G401 (cell line): ENCODE results near the gene SKAP2. TPM values are rescaled to one million over a fixed set of nuclear protein-coding genes. Genes with fewer than 3 reads are reported as not detected.
A peak's percentile ranks its signal among the peaks of the same experiment; 100 is the strongest.

Source experiments
- DNase-seq: peaks from one replicate; pipeline ENCODE4 v3.0.0-alpha.2; 2015; ENCODE audit warnings: low spot score
- in situ Hi-C: cut with HindIII; loops from 2 replicates; pipeline ENCODE4 v1.10.0; 2016; ENCODE audit warnings: low sequenced_read_pairs, mixed read lengths
- total RNA-seq: library from RNA; depleted of rRNA; stranded (reverse); fragments of >200 nt; shearing (Covaris generic); gene quantifications from 2 replicates; pipeline ENCODE4 v1.2.3, GENCODE V29; 2014

SKAP2 gene
- total RNA-seq, 1 experiment from 2014 or later = 16.2 TPM

- no peak for DNase-seq
- in situ Hi-C loops = no loop called here
These were observed 181.1 kb downstream of the SKAP2 start for GRCh38 chr7:26683277-26683676.

DNA sequence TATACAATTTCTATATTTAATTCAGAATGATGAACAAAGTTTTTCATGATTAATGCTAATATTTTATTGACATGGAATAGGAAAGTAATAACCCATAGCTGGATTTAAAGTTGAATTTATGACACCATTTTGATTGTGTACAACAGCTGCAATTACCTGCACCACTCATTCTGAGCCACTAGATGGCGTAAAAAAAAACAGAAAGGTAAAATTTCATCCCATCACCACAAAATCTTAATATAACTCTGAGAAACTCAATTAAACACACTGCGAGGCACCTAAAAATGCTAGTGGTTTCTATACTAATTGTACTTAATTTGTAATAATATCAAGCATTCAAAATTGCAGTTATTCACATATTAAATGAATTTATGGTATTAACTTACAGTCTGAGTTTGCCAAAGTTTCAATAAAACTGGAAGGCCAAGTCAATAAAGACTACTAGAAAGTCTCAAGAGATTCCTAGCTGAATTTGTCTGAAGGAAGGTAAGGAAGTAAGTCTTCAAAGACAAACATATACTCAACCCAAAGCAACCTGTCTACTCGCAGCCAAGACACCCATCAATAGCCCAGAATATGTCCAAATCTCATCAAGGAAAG is 182.5 kb downstream of the SKAP2 start:
- in situ Hi-C loops = no loop called here
- no peak for DNase-seq

DNA sequence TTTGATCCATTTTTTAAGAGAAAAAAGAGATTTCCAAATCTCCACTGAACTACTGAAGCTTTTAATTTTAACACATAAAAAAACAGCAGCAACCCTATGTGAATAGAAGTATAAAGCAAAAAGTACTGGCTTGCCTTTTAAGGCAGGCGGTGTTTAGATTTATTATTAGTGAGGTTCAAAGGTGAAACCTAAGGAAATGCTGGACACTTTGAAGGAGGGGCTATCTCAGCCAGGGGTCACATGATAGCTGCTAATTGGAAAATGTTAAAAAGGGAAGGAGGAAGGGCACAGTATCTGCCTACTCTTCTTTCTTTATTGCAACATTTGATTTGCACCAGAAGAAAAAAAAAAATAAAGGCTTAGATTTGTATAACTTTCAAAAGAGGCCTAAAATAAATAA is 183.8 kb downstream of the SKAP2 start:
- in situ Hi-C loops = no loop called here
- DNase-seq = no peak

GRCh38 chr7:26675143-26675887 is 189.1 kb downstream of the SKAP2 start:
- no peak for DNase-seq
- in situ Hi-C loops = no loop called here

- DNase-seq = no peak
- in situ Hi-C loops = no loop called here
These were observed 190.5 kb downstream of the SKAP2 start for GRCh38 chr7:26673858-26674257.

DNA sequence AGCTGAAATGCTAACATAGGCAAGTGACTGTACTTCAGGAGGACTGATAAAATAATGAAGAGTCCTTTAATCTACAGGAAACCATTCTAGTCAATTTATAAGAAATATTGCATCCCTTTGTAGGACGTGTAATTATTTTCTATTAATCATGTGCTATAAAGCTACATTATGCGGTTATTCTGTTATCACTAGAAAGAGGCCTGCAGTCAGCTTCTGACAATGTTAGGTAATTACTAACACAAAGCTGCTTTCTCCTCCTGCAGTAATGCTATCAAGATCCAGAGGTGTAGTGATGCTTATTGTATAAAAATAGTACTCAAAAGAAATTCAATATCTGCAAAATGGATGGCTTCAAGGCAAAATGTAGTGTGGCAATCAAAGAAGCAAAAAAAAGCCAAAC is 191.1 kb downstream of the SKAP2 start:
- in situ Hi-C loops = no loop called here

DNA sequence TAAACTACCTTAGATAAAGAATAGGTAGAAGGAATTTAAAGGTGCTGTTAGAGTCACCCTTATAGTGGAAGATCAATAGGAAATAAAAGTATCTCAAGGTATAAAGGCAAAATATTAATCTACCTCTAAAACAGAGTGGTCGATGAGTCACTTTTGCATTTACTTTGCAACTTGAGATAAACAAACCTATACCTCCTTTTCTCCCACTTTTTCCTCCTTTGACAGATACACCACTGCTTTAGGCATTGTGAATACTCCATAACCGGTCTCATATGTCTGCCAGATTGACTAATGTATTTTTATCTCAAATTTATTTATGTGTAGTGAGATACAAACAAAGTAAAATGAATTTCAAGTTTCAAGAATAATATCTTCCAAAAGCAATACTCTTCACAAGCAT is 193.5 kb downstream of the SKAP2 start:
- in situ Hi-C loops = no loop called here
- no peak for DNase-seq

More for the DNA sequence above, 191.1 kb downstream of the SKAP2 start:
- no peak for DNase-seq

DNA sequence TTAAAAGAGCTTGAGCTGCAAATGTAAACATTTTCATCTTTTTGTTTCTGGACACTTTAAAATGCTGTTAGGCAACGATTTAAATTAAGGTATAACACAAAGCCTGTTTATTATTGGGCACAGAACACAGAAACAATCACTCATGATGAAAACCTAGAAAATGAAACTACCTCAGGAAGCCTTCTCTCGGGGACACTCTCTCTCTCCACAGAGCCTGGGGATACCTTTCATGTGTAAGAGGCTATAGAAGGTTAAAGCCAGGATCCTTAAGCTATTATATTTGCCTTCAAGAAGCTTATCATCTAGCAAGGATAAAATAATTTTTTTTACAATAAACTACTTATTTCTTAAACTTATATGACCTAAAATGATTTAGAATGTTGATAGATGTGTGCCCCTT is 194.1 kb downstream of the SKAP2 start:
- in situ Hi-C loops = no loop called here
- no peak for DNase-seq

GRCh38 chr7:26668821-26669220 is 195.6 kb downstream of the SKAP2 start:
- no peak for DNase-seq
- in situ Hi-C loops = no loop called here

DNA sequence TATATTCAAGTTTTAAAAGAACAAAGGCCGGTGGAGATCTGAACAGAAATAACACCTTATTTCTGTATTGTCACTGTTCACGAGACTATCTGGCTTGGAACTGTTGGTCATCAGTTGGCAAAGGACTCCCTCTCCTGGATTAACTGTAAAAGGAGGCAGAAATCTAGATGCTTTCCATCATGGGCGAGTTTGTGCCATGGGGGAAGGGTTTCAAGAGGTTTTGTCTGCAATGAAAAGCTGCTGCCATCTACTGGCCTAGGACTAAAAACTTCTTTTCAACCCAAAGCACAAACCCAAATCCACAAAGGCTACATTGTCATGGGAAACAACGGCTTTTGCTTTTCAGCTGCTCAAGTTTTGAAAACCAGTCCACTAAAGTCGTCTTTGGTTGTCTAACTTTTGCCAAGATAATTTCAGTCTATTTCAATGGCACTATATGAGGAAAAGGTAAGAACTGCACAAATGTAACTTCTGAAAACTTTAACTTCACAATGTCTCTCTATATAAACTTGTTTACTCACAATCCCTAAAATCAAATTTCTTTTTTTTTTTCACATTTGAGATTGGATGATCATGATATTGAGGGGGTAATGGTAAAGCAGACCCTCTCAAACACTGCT is 196.8 kb downstream of the SKAP2 start:
- peak; percentile 99 for DNase-seq
- in situ Hi-C loops = no loop called here

- peak; percentile 60 for DNase-seq
- in situ Hi-C loops = no loop called here
These were observed 199.5 kb downstream of the SKAP2 start for GRCh38 chr7:26664735-26665416.

- no peak for DNase-seq
- in situ Hi-C loops = no loop called here
These were observed 200.1 kb downstream of the SKAP2 start for GRCh38 chr7:26664274-26664673.

GRCh38 chr7:26663874-26664273 is 200.5 kb downstream of the SKAP2 start:
- in situ Hi-C loops = no loop called here
- no peak for DNase-seq

- in situ Hi-C loops = no loop called here
- no peak for DNase-seq
These were observed 201.7 kb downstream of the SKAP2 start for GRCh38 chr7:26662646-26663045.

DNA sequence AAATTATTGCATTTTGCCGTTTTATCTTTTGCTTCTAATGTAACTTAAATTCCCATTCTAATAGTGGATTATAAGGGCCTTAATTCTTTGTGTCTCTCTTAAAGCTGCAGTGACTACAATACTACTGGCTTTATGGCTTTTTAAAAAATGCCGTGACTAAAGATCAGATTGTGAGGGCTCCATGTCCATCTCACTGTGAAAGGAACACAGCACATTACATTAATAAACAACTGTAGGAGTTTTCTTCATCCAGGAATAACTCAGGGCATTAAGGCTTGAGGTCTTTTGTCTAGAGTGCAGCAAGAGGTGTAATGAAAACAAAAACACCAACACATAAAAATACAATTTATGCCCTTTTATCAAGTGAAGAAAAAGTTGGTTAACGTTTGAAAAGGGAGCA is 205.3 kb downstream of the SKAP2 start:
- no peak for DNase-seq
- in situ Hi-C loops = no loop called here

DNA sequence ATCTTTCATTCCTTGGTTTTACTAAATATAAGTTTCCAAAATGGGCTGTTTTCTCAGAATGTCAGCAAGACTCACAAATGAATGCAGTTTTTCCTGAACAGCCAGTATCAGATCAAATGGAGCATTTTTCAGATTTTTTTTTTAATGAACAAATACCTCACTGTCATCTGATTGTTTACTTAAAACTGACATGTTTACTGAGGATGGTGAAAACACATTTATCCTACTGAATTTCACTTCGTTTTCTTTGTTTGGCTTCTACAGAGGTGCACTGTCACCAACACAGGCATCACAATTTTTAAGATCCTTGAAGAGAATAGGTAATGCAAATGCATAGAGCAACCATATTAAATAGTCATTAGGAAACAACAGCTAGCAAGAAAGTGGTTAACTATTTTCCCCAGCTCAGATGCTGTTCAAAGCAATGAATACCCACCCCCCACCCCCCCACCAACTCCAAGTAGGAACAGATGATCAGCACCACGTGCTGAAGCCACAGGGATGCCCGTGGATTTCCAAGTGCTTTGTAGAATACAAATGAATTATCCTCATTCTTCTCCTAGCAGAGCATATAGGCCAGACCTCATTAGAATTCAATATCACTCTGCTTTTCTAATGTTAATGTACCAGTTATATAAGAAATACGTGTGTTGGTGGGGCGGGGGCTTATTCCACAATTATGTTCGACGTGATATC is 205.9 kb downstream of the SKAP2 start:
- peak; percentile 83 for DNase-seq
- in situ Hi-C loops = no loop called here

- in situ Hi-C loops = no loop called here
- DNase-seq = peak; percentile 96
These were observed 206.6 kb downstream of the SKAP2 start for GRCh38 chr7:26657686-26658388.

GRCh38 chr7:26657206-26657641 is 207.2 kb downstream of the SKAP2 start:
- peak; percentile 78 for DNase-seq
- in situ Hi-C loops = no loop called here

- in situ Hi-C loops = no loop called here
- no peak for DNase-seq
These were observed 207.7 kb downstream of the SKAP2 start for GRCh38 chr7:26656735-26657134.
